OCI-LY3 (cell line): Measurements from ENCODE around the gene CNOT2.

Source experiments
- H2AFZ ChIP-seq: fragments of 200-600, 300-600 bp; shearing (Covaris generic); 2 replicates; pipeline ENCODE4 v1.6.0; 2014; ENCODE audit warnings: antibody characterized with exemption, low read depth, low read length
- H3K27ac ChIP-seq: fragments of 200-600, 300-600 bp; sonication (generic); 2 replicates; pipeline ENCODE4 v1.5.1; 2014; ENCODE audit warnings: mild to moderate bottlenecking, low read length, moderate library complexity, mixed read lengths
- H3K27me3 ChIP-seq: fragments of 200-600, 300-600 bp; sonication (generic); 2 replicates; pipeline ENCODE4 v1.6.1; 2014; ENCODE audit warnings: low read depth, low read length, mixed read lengths
- H3K36me3 ChIP-seq: fragments of 200-600, 300-600 bp; sonication (generic); replicated peaks from 2 replicates; pipeline ENCODE3; 2014; ENCODE audit warnings: low read depth, low read length, mixed read lengths
- H3K4me1 ChIP-seq: fragments of 300-600, 200-600 bp; sonication (generic); 2 replicates; pipeline ENCODE4 v1.6.1; 2014; ENCODE audit warnings: low read length, mixed read lengths
- H3K4me2 ChIP-seq: fragments of 200-600, 300-600 bp; sonication (generic); 2 replicates; pipeline ENCODE4 v1.6.1; 2014; ENCODE audit warnings: low read length, mixed read lengths
- H3K4me3 ChIP-seq: fragments of 300-600, 200-600 bp; sonication (generic); 2 replicates; pipeline ENCODE4 v1.5.1; 2014; ENCODE audit warnings: antibody characterized with exemption, mild to moderate bottlenecking, low read length, moderate library complexity
- H3K79me2 ChIP-seq: fragments of 300-600, 200-600 bp; shearing (Covaris generic); 2 replicates; pipeline ENCODE4 v1.6.1; 2014; ENCODE audit warnings: mild to moderate bottlenecking, low read length, mixed read lengths
- H3K9ac ChIP-seq: fragments of 300-600, 200-600 bp; shearing (Covaris generic); 2 replicates; pipeline ENCODE4 v1.6.0; 2014; ENCODE audit warnings: mild to moderate bottlenecking, low read length, moderate library complexity
- H3K9me3 ChIP-seq: fragments of 200-600, 300-600 bp; shearing (Covaris generic); 2 replicates; pipeline ENCODE4 v1.6.1; 2014; ENCODE audit warnings: low read length, mixed read lengths; ENCODE audit not compliant: insufficient read depth
- H4K20me1 ChIP-seq: fragments of 200-600, 300-600 bp; sonication (generic); 2 replicates; pipeline ENCODE4 v1.6.1; 2016; ENCODE audit warnings: low read length, mixed read lengths; ENCODE audit not compliant: insufficient read depth
- EZH2phosphoT487 ChIP-seq: fragments of 200-600 bp; shearing (Covaris generic); IDR thresholded peaks from 2 replicates; pipeline ENCODE4 v1.6.1; 2018; ENCODE audit warnings: antibody characterized with exemption, mixed run types, low read depth
- TF ChIP-seq, protein P1 (sequence below): fragments of 200-600, 300-600 bp; sonication (generic); IDR thresholded peaks from 2 replicates; pipeline ENCODE4 v1.5.1; 2014; ENCODE audit warnings: antibody characterized with exemption, low read length, low read depth

The CNOT2 gene

DNA sequence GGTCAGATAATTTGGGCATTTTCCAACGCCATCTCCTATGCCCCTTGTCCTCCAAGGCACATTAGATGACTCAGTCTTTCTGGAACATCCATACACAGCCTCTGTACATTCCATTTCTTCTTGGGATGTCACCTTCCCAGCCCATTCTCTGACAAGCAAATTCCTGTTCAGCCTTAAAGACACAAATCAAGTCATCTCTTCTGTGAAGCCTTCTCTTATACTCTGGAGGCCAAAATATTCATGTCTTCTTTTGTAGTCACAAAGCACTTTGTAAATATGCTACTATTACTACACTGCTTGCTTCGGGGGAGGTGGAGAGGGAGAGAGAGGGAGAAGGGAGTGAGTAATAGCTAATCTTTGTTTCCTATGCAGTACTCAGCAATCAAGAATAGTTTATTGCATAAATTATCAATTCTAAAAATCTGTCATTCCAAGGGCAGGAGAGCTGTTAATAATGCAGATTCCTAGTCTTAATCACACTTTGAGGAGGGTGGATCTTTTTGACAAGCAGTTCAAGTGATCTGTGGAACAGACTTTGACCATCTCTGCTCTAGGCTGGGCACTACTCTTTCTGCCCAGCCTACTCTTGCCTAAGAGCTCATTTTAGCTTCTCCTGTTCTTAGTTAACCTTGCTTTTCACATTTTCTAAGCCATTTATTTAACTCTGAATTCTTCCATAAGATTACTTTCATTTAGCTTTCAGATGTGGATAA, 150.7 kb downstream of the CNOT2 start:
- Histone ChIP-seq H3K36me3 (peaks cover 4% of the 10 kb centered on the region), H3K27ac (no peak overlapping the region), H3K4me1 (no peaks in the 10 kb centered on the region), H3K79me2 (no peaks in the 10 kb centered on the region), H4K20me1 (no peaks in the 10 kb centered on the region), H3K4me2 (no peak overlapping the region), H3K4me3 (no peak overlapping the region), H2AFZ (no peak overlapping the region), H3K9me3 (no peaks in the 10 kb centered on the region), H3K9ac (no peak overlapping the region), H3K27me3 (no peaks in the 10 kb centered on the region)
- TF ChIP-seq EZH2phosphoT487: no peak
- TF ChIP-seq, protein P1, sequence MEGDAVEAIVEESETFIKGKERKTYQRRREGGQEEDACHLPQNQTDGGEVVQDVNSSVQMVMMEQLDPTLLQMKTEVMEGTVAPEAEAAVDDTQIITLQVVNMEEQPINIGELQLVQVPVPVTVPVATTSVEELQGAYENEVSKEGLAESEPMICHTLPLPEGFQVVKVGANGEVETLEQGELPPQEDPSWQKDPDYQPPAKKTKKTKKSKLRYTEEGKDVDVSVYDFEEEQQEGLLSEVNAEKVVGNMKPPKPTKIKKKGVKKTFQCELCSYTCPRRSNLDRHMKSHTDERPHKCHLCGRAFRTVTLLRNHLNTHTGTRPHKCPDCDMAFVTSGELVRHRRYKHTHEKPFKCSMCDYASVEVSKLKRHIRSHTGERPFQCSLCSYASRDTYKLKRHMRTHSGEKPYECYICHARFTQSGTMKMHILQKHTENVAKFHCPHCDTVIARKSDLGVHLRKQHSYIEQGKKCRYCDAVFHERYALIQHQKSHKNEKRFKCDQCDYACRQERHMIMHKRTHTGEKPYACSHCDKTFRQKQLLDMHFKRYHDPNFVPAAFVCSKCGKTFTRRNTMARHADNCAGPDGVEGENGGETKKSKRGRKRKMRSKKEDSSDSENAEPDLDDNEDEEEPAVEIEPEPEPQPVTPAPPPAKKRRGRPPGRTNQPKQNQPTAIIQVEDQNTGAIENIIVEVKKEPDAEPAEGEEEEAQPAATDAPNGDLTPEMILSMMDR: no peak

DNA sequence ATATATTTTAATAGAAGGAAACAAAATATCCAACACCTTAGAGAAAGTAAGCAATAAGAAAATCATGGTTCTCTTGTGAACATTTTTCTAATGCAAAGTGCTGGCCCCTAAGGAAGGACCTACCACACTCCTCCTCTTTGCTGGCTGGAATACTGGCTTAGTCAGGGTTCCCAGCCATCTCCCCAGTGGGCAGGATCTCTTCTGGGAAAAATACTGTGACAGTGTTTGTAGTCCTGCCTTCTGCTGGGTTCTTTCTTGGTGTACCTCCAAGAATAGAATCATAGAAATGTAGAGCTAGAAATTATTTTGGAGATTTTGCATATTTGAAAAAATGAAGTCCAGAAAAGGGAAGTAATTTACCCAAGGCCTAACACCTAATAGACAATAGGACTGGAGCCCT, 154.8 kb downstream of the CNOT2 start:
- H2AFZ ChIP-seq: no peak overlapping the region
- peaks cover 2% of the 10 kb centered on the region for H3K36me3 ChIP-seq
- no peak overlapping the region for H3K4me2 ChIP-seq
- no peak overlapping the region for H3K4me3 ChIP-seq
- H3K27ac ChIP-seq: no peak overlapping the region
- no peaks in the 10 kb centered on the region for H3K9me3 ChIP-seq
- no peaks in the 10 kb centered on the region for H4K20me1 ChIP-seq
- H3K4me1 ChIP-seq: no peaks in the 10 kb centered on the region
- TF ChIP-seq, protein P1: no peak
- TF ChIP-seq EZH2phosphoT487: no peak
- no peaks in the 10 kb centered on the region for H3K79me2 ChIP-seq
- no peaks in the 10 kb centered on the region for H3K27me3 ChIP-seq
- H3K9ac ChIP-seq: no peak overlapping the region

DNA sequence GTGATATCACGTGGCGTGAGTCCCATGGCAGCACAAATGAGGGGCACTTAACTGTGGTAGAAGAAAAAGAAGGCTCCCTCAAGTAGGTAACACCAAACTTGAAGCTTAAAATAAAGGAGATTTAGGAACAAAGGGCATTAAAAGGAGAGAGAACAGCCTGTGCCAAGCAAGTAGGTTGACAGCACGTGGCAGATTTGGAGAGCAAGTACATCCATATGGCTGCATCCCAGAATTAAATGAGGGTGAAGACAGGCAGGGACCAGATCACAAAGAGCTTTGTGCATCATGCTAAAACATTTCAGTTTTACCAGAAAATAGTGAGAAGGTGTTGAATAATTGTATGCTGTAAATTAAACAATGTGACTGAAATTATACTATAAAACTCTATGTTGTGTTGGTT, 155.6 kb downstream of the CNOT2 start:
- Histone ChIP-seq H3K79me2 (no peaks in the 10 kb centered on the region), H2AFZ (no peak overlapping the region), H3K4me1 (no peaks in the 10 kb centered on the region), H3K9ac (no peak overlapping the region), H4K20me1 (no peaks in the 10 kb centered on the region), H3K36me3 (peaks cover 2% of the 10 kb centered on the region), H3K27me3 (no peaks in the 10 kb centered on the region), H3K9me3 (no peaks in the 10 kb centered on the region), H3K4me3 (no peak overlapping the region), H3K4me2 (no peak overlapping the region), H3K27ac (no peak overlapping the region)
- TF ChIP-seq, protein P1: no peak
- no peak for TF ChIP-seq EZH2phosphoT487

DNA sequence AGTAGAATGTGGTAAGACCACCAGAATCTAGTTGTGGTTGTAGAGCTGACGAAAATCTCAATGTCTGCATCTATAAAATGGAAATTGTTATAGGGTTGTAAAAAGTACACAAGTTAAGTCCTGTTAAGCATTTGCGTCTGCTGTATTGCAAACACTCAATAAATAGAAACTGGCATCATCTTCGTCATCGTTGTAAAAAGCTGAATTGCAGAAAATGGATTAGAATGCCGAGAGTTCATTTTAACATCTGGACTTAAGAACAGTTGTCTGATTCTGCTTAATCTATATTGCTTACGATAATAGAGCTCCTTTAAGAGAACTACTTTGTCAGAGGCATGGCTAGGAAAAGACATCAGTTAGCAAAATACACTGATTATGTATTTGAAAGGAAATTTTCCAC, 156.1 kb downstream of the CNOT2 start:
- no peak overlapping the region for H3K9ac ChIP-seq
- no peaks in the 10 kb centered on the region for H3K27me3 ChIP-seq
- H4K20me1 ChIP-seq: no peaks in the 10 kb centered on the region
- H3K4me2 ChIP-seq: no peak overlapping the region
- TF ChIP-seq, protein P1: no peak
- no peak for TF ChIP-seq EZH2phosphoT487
- H3K36me3 ChIP-seq: peaks cover 2% of the 10 kb centered on the region
- no peaks in the 10 kb centered on the region for H3K4me1 ChIP-seq
- no peak overlapping the region for H3K4me3 ChIP-seq
- H3K79me2 ChIP-seq: no peaks in the 10 kb centered on the region
- H3K9me3 ChIP-seq: no peaks in the 10 kb centered on the region
- H3K27ac ChIP-seq: no peak overlapping the region
- H2AFZ ChIP-seq: no peak overlapping the region
